ENCODE measurements around the gene CNNM4.

Gene CNNM4

GRCh38 chr2:96852667-96853066, 92.0 kb downstream of the CNNM4 start:
- no peak for TF ChIP-seq CTCF (conservative IDR thresholded peaks at IDR 0.05)
- no peak for TF ChIP-seq ZFX (IDR thresholded peaks at IDR 0.05)

GRCh38 chr2:96853321-96853720, 92.6 kb downstream of the CNNM4 start:
- H3K27ac ChIP-seq, result no peak overlapping the region
- TF ChIP-seq CTCF (conservative IDR thresholded peaks at IDR 0.05), result no peak
- TF ChIP-seq ZFX (IDR thresholded peaks at IDR 0.05), result no peak

More at GRCh38 chr2:96852667-96853066, 92.0 kb downstream of the CNNM4 start:
- H3K27ac ChIP-seq, result no peak overlapping the region

- TF ChIP-seq CTCF (conservative IDR thresholded peaks at IDR 0.05), result no peak
- TF ChIP-seq ZFX (IDR thresholded peaks at IDR 0.05), result no peak
- peak overlapping the region; percentile 85 for H3K27ac ChIP-seq
These were observed 96.3 kb downstream of the CNNM4 start for GRCh38 chr2:96856776-96857666.

GRCh38 chr2:96857667-96858372, 97.1 kb downstream of the CNNM4 start, which contains the start of gene ANKRD39:
ANKRD39 (minus strand) TSS chr2:96858016; CDS start chr2:96857987, 29 bp downstream.
- peak within 1 kb of the TSS; percentile 85 for H3K27ac ChIP-seq
- TF ChIP-seq ZFX (IDR thresholded peaks at IDR 0.05) (peak; percentile 95), CTCF (conservative IDR thresholded peaks at IDR 0.05) (peak; percentile 92)

- no peak for TF ChIP-seq CTCF (conservative IDR thresholded peaks at IDR 0.05)
- no peak for TF ChIP-seq ZFX (IDR thresholded peaks at IDR 0.05)
- H3K27ac ChIP-seq, result no peak overlapping the region
These were observed 98.5 kb downstream of the CNNM4 start for GRCh38 chr2:96859099-96859649.

- no peak overlapping the region for H3K27ac ChIP-seq
- no peak for TF ChIP-seq ZFX (IDR thresholded peaks at IDR 0.05)
- TF ChIP-seq CTCF (conservative IDR thresholded peaks at IDR 0.05), result no peak
These were observed 99.0 kb downstream of the CNNM4 start for GRCh38 chr2:96859681-96860064.
